HG03571 (cell line): ENCODE data around the gene SLU7.

Experiments used
- ATAC-seq: cut with Tn5 transposase; IDR thresholded peaks from one replicate; pipeline ENCODE4 v1.9.1; 2021; ENCODE audit not compliant: unreplicated experiment

Gene SLU7

GRCh38 chr5:160367885-160368284 lies 51.0 kb downstream of the SLU7 start:
- no peak for ATAC-seq

GRCh38 chr5:160367261-160367660 lies 51.6 kb downstream of the SLU7 start:
- no peak for ATAC-seq

- ATAC-seq = no peak
These were observed 52.7 kb downstream of the SLU7 start for GRCh38 chr5:160366230-160366629.

- no peak for ATAC-seq
These were observed 55.1 kb downstream of the SLU7 start for GRCh38 chr5:160363660-160364395.

- no peak for ATAC-seq
These were observed 55.7 kb downstream of the SLU7 start for GRCh38 chr5:160363211-160363610.

GRCh38 chr5:160361624-160362228 lies 57.2 kb downstream of the SLU7 start:
- no peak for ATAC-seq

GRCh38 chr5:160360310-160360709 lies 58.6 kb downstream of the SLU7 start:
- ATAC-seq = no peak

GRCh38 chr5:160359816-160360215 lies 59.1 kb downstream of the SLU7 start:
- no peak for ATAC-seq

- ATAC-seq = no peak
These were observed 59.6 kb downstream of the SLU7 start for GRCh38 chr5:160359242-160359641.

- no peak for ATAC-seq
These were observed 60.9 kb downstream of the SLU7 start for GRCh38 chr5:160357861-160358411.

GRCh38 chr5:160357394-160357793 lies 61.5 kb downstream of the SLU7 start:
- no peak for ATAC-seq

- ATAC-seq = no peak
These were observed 62.1 kb downstream of the SLU7 start for GRCh38 chr5:160356550-160357347.

- no peak for ATAC-seq
These were observed 64.2 kb downstream of the SLU7 start for GRCh38 chr5:160354666-160355065.

- ATAC-seq = no peak
These were observed 65.5 kb downstream of the SLU7 start for GRCh38 chr5:160353379-160353778.

- ATAC-seq = no peak
These were observed 66.6 kb downstream of the SLU7 start for GRCh38 chr5:160352308-160352707.
